Sigmoid colon (tissue), 4 donors: ENCODE data around the gene INTS2.

Experiments used
- CTCF ChIP-seq, 4 experiments: fragments of 450-650 bp in 3 of 4; fragments of 200-600 bp in 1 of 4; IDR thresholded peaks; one replicate each; pipeline ENCODE4 v1.5.1; 2016 to 2019; ENCODE audit warnings: antibody characterized with exemption in 4 of 4, mild to moderate bottlenecking in 3 of 4, moderate library complexity in 2 of 4
- EP300 ChIP-seq, 4 donors: sonication (generic); formaldehyde crosslinking; IDR thresholded peaks; one replicate each; pipeline ENCODE4 v1.6.1; 2017; ENCODE audit warnings: antibody characterized with exemption in 4 of 4
- POLR2A ChIP-seq, 2 donors: fragments of 450-650 bp; IDR thresholded peaks; one replicate each; pipeline ENCODE4 v1.6.1; 2016; ENCODE audit warnings: antibody characterized with exemption in 2 of 2, mild to moderate bottlenecking in 2 of 2, moderate library complexity in 2 of 2
- POLR2AphosphoS5 ChIP-seq, 4 donors: sonication (generic); formaldehyde crosslinking; IDR thresholded peaks; one replicate each; pipeline ENCODE4 v1.6.1; 2017; ENCODE audit warnings: antibody characterized with exemption in 4 of 4

- no peak for TF ChIP-seq POLR2A (IDR thresholded peaks at IDR 0.05)
- no peak for TF ChIP-seq CTCF (IDR thresholded peaks at IDR 0.05)
- TF ChIP-seq POLR2AphosphoS5 (IDR thresholded peaks at IDR 0.05) = no peak
- TF ChIP-seq EP300 (IDR thresholded peaks at IDR 0.05) = no peak
These were observed 111.2 kb downstream of the INTS2 start for GRCh38 chr17:61816538-61816937.
